H9 (cell line): ENCODE results near the gene TSEN34. TPM values are rescaled to one million over a fixed set of nuclear protein-coding genes. Genes with fewer than 3 reads are reported as not detected.

ENCODE experiments used
- DNase-seq: peaks from one replicate; pipeline ENCODE4 v3.0.0-alpha.2; 2017
- H2AFZ ChIP-seq: one replicate; pipeline ENCODE4 v1.6.1; 2013; ENCODE audit warnings: mild to moderate bottlenecking, low read length, control low read depth, moderate library complexity
- H2AK5ac ChIP-seq: 2 replicates; pipeline ENCODE4 v1.6.1; 2013; ENCODE audit warnings: low read length, control low read depth, mixed read lengths; ENCODE audit not compliant: insufficient read length
- H2BK120ac ChIP-seq: one replicate; pipeline ENCODE4 v1.6.1; 2013; ENCODE audit warnings: low read depth, mild to moderate bottlenecking, low read length, control low read depth, inconsistent platforms; ENCODE audit not compliant: poor library complexity, severe bottlenecking
- H2BK12ac ChIP-seq: 2 replicates; pipeline ENCODE4 v1.6.1; 2013; ENCODE audit warnings: low read length, control low read depth, mixed read lengths, low read depth; ENCODE audit not compliant: insufficient read length
- H2BK15ac ChIP-seq: 2 replicates; pipeline ENCODE4 v1.6.1; 2013; ENCODE audit warnings: low read depth, low read length, control low read depth
- H2BK20ac ChIP-seq: one replicate; pipeline ENCODE4 v1.6.1; 2013; ENCODE audit warnings: low read depth, mild to moderate bottlenecking, low read length, control low read depth, inconsistent platforms; ENCODE audit not compliant: poor library complexity, severe bottlenecking
- H2BK5ac ChIP-seq: 2 replicates; pipeline ENCODE4 v1.6.1; 2013; ENCODE audit warnings: low read length, control low read depth, mixed read lengths; ENCODE audit not compliant: insufficient read length
- H3K14ac ChIP-seq: 2 replicates; pipeline ENCODE4 v1.6.1; 2013; ENCODE audit warnings: low read length, control low read depth; ENCODE audit not compliant: insufficient read depth
- H3K18ac ChIP-seq: 2 replicates; pipeline ENCODE4 v1.6.1; 2013; ENCODE audit warnings: low read depth, mild to moderate bottlenecking, mixed read lengths, low read length, control low read depth; ENCODE audit not compliant: insufficient read length
- H3K23ac ChIP-seq: 2 replicates; pipeline ENCODE4 v1.6.1; 2013; ENCODE audit warnings: low read length, control low read depth, mixed read lengths, low read depth; ENCODE audit not compliant: insufficient read length
- H3K23me2 ChIP-seq: 2 replicates; pipeline ENCODE4 v1.6.1; 2013; ENCODE audit warnings: low read depth, mild to moderate bottlenecking, mixed read lengths, low read length, control low read depth; ENCODE audit not compliant: insufficient read length, poor library complexity, severe bottlenecking
- H3K27ac ChIP-seq: 2 replicates; pipeline ENCODE4 v1.5.1; 2013; ENCODE audit warnings: low read length, control low read depth, mixed read lengths, low read depth; ENCODE audit not compliant: insufficient read length
- H3K27me3 ChIP-seq: 2 replicates; pipeline ENCODE4 v1.6.1; 2013; ENCODE audit warnings: low read length, control low read depth, inconsistent platforms; ENCODE audit not compliant: insufficient read depth
- H3K4ac ChIP-seq: 2 replicates; pipeline ENCODE4 v1.6.1; 2013; ENCODE audit warnings: low read depth, mild to moderate bottlenecking, control low read depth, inconsistent platforms, low read length, moderate library complexity
- H3K4me1 ChIP-seq: 2 replicates; pipeline ENCODE4 v1.6.1; 2013; ENCODE audit warnings: low read length, control low read depth, inconsistent platforms; ENCODE audit not compliant: insufficient read depth
- H3K4me2 ChIP-seq: 2 replicates; pipeline ENCODE4 v1.6.1; 2013; ENCODE audit warnings: low read length, control low read depth, mixed read lengths; ENCODE audit not compliant: insufficient read length, insufficient read depth
- H3K56ac ChIP-seq: 2 replicates; pipeline ENCODE4 v1.6.1; 2013; ENCODE audit warnings: low read depth, mild to moderate bottlenecking, mixed read lengths, low read length, control low read depth; ENCODE audit not compliant: insufficient read length
- H3K79me1 ChIP-seq: 2 replicates; pipeline ENCODE4 v1.6.1; 2013; ENCODE audit warnings: low read depth, mild to moderate bottlenecking, moderate library complexity, low read length, control low read depth, inconsistent platforms; ENCODE audit not compliant: insufficient read depth, poor library complexity, severe bottlenecking
- H3K79me2 ChIP-seq: 2 replicates; pipeline ENCODE4 v1.6.1; 2013; ENCODE audit warnings: low read length, control low read depth, inconsistent platforms; ENCODE audit not compliant: insufficient read depth
- H3K9ac ChIP-seq: 2 replicates; pipeline ENCODE4 v1.6.1; 2013; ENCODE audit warnings: low read length, control low read depth, mixed read lengths; ENCODE audit not compliant: insufficient read length; ENCODE audit errors: extremely low read depth
- H3K9me3 ChIP-seq: one replicate; pipeline ENCODE4 v1.6.1; 2013; ENCODE audit warnings: low read depth, low read length, inconsistent platforms; ENCODE audit not compliant: control insufficient read depth
- H3T11ph ChIP-seq: one replicate; pipeline ENCODE4 v1.6.1; 2013; ENCODE audit warnings: mild to moderate bottlenecking, low read length, control low read depth, inconsistent platforms
- H4K20me1 ChIP-seq: one replicate; pipeline ENCODE4 v1.6.1; 2013; ENCODE audit not compliant: control insufficient read depth, insufficient read length, insufficient read depth
- H4K5ac ChIP-seq: 2 replicates; pipeline ENCODE4 v1.6.1; 2013; ENCODE audit warnings: low read depth, mild to moderate bottlenecking, mixed read lengths, low read length, control low read depth; ENCODE audit not compliant: insufficient read length
- H4K8ac ChIP-seq: replicated peaks from 2 replicates; pipeline ENCODE4 v1.6.1; 2013; ENCODE audit warnings: low read length, control low read depth, mixed read lengths, low read depth; ENCODE audit not compliant: insufficient read length
- H4K91ac ChIP-seq: 2 replicates; pipeline ENCODE4 v1.6.1; 2013; ENCODE audit warnings: low read depth, mild to moderate bottlenecking, moderate library complexity, mixed read lengths, low read length, control low read depth; ENCODE audit not compliant: insufficient read length
- H3K27ac Mint-ChIP-seq, 3 experiments: 2 replicates in 2 of 3; 3 replicates in 1 of 3; pipeline ENCODE4 v1.8.0; 2020 to 2021; ENCODE audit warnings: mixed read lengths in 3 of 3, mild to moderate bottlenecking in 1 of 3, moderate library complexity in 1 of 3
- H3K27me3 Mint-ChIP-seq: 2 replicates; pipeline ENCODE4 v1.8.0; 2021; ENCODE audit warnings: low read depth, mild to moderate bottlenecking, moderate library complexity, mixed read lengths
- H3K36me3 Mint-ChIP-seq, 3 experiments: 2 replicates in 2 of 3; 3 replicates in 1 of 3; pipeline ENCODE4 v1.8.0; 2020 to 2021; ENCODE audit warnings: low read depth in 3 of 3, mixed read lengths in 3 of 3; ENCODE audit not compliant: insufficient read depth in 1 of 3
- H3K4me1 Mint-ChIP-seq, 2 experiments: 2 replicates each; pipeline ENCODE4 v1.8.0; 2020; ENCODE audit warnings: mixed read lengths in 2 of 2
- H3K4me3 Mint-ChIP-seq, 2 experiments: 2 replicates in 1 of 2; 3 replicates in 1 of 2; pipeline ENCODE4 v1.8.0; 2020 to 2021; ENCODE audit warnings: mild to moderate bottlenecking in 2 of 2, mixed read lengths in 2 of 2, moderate library complexity in 1 of 2
- H3K9me3 Mint-ChIP-seq, 2 experiments: 2 replicates in 1 of 2; 3 replicates in 1 of 2; pipeline ENCODE4 v1.8.0; 2020; ENCODE audit warnings: mild to moderate bottlenecking in 2 of 2, mixed read lengths in 2 of 2, moderate library complexity in 1 of 2
- WGBS: extraction: QIAGEN DNeasy Blood & Tissue Kit; methylation state at CpG from one replicate; pipeline ENCODE4 v1.1.7; 2013; ENCODE audit warnings: missing lambda C conversion rate, low lambda C conversion rate, mixed read lengths; ENCODE audit not compliant: insufficient read length; ENCODE audit errors: extremely low coverage; 5-methylcytosine and 5-hydroxymethylcytosine counted together
- total RNA-seq: library from RNA; stranded (reverse); gene quantifications from 2 replicates; pipeline ENCODE4 v1.2.1, GENCODE V29; 2021
- TF ChIP-seq, protein P1 (sequence below): fragments of 200-600 bp; sonication (generic); conservative IDR thresholded peaks from 3 replicates; pipeline ENCODE4 v1.8.0; 2021; ENCODE audit warnings: antibody characterized with exemption, mild to moderate bottlenecking

TSEN34 gene
- total RNA-seq, 1 experiment from 2014 or later, result 28.3 TPM

DNA sequence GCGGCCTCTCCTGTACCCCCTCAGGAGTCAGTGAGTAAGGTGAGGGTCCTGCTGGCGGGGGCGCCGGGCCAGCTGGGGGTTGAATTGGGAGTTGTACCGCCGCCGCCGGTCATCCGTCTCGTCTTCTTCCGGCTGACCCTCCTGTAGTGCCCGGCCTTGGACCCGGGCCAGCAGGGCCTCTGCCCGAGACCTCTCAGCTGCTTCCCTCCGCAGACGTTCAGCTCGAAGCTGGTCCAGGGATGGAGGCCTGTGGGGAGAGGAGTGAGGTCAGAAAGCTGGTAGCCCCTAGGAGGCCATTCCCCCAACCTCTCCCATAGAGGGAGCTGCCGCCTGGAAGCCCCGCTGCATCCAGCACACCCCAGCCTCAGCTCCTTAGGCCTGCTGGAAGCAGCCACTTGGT lies 35.4 kb upstream of the TSEN34 start:
- no CpG with 5 or more reads among the region's 19 CpGs for WGBS

More for the DNA sequence above, 35.4 kb upstream of the TSEN34 start:
- no peak overlapping the region for H3K4ac ChIP-seq
- no peak overlapping the region for H3K56ac ChIP-seq
- no peak overlapping the region for H3K27ac ChIP-seq
- no peak overlapping the region for H3K14ac ChIP-seq
- no peak overlapping the region for H4K5ac ChIP-seq
- no peak overlapping the region for H3K9ac ChIP-seq
- Mint-ChIP-seq H3K4me3 (no peak overlapping the region), H3K4me1 (peaks cover 9% of the 10 kb centered on the region in 2 experiments), H3K36me3 (peaks cover 37 to 67% (median 66%) of the 10 kb centered on the region in 3 experiments), H3K9me3 (no peaks in the 10 kb centered on the region; a peak in 1 of 5 replicates), H3K27ac (no peak overlapping the region), H3K27me3 (peaks cover 3% of the 10 kb centered on the region; the same call in 1 of the 2 replicates)
- H2BK5ac ChIP-seq, result no peak overlapping the region
- peaks cover 11% of the 10 kb centered on the region for H3K23me2 ChIP-seq
- H2AFZ ChIP-seq, result no peak overlapping the region
- H3K4me2 ChIP-seq, result no peak overlapping the region
- H3K18ac ChIP-seq, result no peak overlapping the region
- TF ChIP-seq, protein P1, sequence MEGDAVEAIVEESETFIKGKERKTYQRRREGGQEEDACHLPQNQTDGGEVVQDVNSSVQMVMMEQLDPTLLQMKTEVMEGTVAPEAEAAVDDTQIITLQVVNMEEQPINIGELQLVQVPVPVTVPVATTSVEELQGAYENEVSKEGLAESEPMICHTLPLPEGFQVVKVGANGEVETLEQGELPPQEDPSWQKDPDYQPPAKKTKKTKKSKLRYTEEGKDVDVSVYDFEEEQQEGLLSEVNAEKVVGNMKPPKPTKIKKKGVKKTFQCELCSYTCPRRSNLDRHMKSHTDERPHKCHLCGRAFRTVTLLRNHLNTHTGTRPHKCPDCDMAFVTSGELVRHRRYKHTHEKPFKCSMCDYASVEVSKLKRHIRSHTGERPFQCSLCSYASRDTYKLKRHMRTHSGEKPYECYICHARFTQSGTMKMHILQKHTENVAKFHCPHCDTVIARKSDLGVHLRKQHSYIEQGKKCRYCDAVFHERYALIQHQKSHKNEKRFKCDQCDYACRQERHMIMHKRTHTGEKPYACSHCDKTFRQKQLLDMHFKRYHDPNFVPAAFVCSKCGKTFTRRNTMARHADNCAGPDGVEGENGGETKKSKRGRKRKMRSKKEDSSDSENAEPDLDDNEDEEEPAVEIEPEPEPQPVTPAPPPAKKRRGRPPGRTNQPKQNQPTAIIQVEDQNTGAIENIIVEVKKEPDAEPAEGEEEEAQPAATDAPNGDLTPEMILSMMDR, result peak; percentile 34; the same call in 2 of the 3 replicates
- no peak for DNase-seq
- H3K4me1 ChIP-seq, result no peaks in the 10 kb centered on the region
- no peak overlapping the region for H2BK12ac ChIP-seq
- H3K23ac ChIP-seq, result no peak overlapping the region
- H3K27me3 ChIP-seq, result no peaks in the 10 kb centered on the region
- no peaks in the 10 kb centered on the region for H3K79me1 ChIP-seq
- H2BK120ac ChIP-seq, result no peak overlapping the region
- H2BK15ac ChIP-seq, result no peak overlapping the region
- no peaks in the 10 kb centered on the region for H3K9me3 ChIP-seq
- H3K79me2 ChIP-seq, result no peaks in the 10 kb centered on the region; the same call in 1 of the 2 replicates
- no peak overlapping the region for H4K8ac ChIP-seq
- H2AK5ac ChIP-seq, result no peak overlapping the region
- H4K91ac ChIP-seq, result no peak overlapping the region
- no peak overlapping the region for H2BK20ac ChIP-seq
- no peak overlapping the region for H3T11ph ChIP-seq
- H4K20me1 ChIP-seq, result no peaks in the 10 kb centered on the region
